ENCODE results near the gene DOP1A.

The DOP1A gene

GRCh38 chr6:83202031-83202430 is 134.6 kb downstream of the DOP1A start:
- DNase-seq = no peak

GRCh38 chr6:83215131-83216047 is 147.9 kb downstream of the DOP1A start:
- peak; percentile 67 for DNase-seq

- DNase-seq = no peak
These were observed 149.3 kb downstream of the DOP1A start for GRCh38 chr6:83216806-83217205.

Measured in NCI-H748 treated with DMSO at 0.1 percent for 48 hours (cell line).